Putamen (tissue), 1 donor: Measurements from ENCODE around the gene EIF4B.
A peak's percentile ranks its signal among the peaks of the same experiment; 100 is the strongest.
"Not testable (repeated sequence)": the region's sequence is repeated elsewhere in the genome, so short reads cannot be mapped to it uniquely, and the experiment has no call there.

Experiments
- DNase-seq: peaks from one replicate; pipeline ENCODE4 v3.0.0-alpha.2; 2016; ENCODE audit warnings: low spot score

Gene EIF4B

DNA sequence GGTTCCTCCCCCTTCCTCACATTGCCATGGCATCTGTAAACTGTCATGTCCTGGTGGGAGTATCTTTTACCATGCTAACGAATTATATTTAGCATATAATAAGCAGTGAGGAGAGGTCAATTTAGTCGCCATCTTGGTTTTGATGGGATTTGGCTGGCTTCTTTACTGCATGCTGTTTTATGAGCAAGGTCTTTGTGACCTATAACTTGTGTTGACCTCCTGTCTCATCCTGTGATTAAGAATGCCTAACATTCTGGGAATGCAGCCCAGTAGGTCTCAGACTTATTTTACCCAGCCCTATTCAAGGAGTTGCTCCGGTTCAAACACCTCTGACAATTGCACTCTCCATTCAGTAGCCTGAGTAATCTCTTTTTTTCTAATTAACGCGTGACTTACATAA, 2.1 kb upstream of the EIF4B start:
- DNase-seq: no peak

DNA sequence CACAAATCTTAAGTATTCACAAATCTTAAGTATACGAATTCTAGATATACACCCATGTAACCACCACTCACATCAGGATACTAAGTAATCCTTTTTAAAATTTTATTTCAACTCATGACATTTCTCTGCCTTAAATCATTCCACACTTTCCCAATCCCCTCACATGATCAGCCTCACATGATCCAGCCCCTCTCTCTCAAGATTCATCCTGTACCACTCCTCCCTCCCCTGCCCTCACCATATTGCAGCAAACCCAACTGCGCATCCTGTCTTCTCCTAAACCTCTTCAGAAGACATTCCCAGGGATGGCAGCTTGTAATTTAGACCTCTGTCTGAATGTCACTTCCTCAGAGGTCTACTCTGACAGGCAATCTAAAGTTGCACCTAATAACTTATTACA, 1.7 kb upstream of the EIF4B start:
- DNase-seq: no peak

DNA sequence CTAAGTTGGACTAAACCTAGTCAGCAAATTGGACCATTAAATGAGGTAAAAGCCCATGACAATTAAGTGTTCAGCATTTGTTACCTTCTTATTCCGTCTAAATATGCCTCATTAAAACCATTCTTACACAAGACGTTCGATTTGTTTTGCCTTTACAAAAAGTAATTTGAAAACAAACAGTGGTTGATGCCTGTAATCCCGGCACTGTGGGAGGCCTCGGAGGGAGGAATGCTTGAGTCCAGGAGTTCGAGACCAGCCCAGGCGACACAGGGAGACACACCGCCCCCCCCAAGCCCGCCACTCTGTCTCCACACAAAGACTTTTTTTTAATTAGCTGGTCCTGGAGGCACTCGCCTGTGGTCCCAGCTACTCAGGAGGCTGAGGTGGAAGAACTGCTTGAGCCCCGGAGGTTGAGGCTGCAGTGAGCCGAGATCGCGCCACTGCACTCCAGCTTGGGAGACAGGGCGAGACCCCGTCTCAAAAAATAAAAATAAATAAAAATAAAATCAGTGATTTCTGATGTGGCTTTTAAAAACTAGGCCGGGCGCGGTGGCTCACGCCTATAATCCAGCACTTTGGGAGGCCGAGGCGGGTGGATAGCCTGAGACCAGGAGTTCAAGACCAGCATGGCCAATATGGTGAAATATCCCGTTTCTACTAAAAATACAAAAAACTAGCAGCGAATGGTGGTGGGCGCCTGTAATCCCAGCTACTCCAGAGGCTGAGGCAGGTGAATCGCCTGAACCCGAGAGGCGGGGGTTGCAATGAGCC, 856 bp upstream of the EIF4B start:
- no peak for DNase-seq

DNA sequence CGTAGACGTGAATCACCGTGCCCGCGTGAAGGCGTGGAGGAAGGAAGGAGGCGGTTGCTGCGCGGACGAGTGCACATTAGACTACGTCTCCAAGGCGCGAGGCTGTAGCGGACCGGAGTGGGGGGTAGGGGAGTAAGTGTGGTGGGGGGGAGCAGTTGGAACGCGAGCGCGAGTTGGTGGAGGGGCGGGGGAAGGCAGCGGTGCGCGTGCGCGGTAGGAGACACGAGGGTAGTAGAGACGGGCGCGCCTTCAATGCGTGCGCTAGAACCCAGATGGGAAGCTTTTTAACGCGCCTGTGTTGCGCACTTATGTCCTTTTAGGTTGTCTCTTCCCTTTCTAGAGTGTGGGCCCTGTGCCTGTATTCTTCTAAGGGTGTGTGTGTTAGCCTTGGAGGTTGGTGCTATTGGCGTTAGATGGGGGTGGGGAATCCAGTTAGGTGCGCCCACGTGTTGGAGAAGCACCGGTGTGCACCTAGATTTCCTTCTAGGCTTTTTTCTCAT, 604 bp downstream of the EIF4B start:
- peak; percentile 70 for DNase-seq

DNA sequence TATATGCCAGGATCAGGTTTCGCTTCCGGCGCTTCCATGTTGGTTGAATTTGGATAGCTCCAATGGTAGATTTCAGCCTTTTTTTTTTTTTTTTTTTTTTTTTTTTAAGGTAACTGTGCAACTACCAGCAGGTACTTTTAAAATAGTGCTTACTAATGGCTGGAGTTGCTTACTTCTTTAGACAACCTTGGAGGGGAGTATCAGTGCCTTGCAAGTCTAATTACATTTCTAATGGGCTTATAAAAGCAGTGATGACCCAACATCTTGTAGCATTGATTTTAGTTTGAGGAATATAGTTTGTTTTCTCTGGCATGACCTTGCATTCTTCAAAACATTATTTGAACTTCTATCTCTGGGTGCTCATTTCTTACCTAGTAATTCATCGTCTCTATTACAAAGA, 1.1 kb downstream of the EIF4B start:
- no peak for DNase-seq

DNA sequence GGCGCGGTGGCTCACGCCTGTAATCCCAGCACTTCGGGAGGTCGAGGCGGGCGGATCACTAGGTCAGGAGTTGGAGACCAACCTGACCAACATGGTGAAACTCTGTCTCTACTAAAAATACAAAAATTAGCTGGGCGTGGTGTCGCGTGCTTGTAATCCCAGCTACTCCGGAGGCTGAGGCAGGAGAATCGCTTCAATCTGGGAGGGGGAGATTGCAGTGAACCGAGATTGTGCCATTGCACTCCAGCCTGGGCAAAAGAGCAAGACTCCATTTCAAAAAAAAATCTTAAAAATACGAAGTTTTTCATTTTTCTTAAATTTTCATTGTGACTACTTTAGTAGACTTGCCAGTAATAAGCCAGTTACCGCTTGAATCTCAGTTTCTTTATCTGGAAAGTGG, 2.5 kb downstream of the EIF4B start:
- DNase-seq: not testable (repeated sequence)

DNA sequence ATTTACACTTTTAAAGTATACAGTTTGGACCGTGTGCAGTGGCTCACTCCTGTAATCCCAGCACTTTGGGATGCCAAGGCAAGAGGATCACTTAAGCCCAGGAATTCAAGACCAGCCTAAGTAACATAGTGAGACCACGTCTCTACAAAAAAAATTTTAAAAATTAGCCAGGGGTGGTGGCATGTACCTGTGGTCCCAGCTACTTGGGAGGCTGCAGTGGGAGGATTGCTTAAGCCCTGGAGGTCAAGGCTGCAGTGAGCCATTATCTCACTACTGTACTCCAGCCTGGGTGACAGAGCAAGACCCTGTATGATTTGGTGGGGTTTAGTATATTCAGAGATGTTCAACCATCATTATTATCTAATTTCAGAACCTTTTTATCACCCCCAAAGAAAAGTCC, 4.7 kb downstream of the EIF4B start:
- no peak for DNase-seq

DNA sequence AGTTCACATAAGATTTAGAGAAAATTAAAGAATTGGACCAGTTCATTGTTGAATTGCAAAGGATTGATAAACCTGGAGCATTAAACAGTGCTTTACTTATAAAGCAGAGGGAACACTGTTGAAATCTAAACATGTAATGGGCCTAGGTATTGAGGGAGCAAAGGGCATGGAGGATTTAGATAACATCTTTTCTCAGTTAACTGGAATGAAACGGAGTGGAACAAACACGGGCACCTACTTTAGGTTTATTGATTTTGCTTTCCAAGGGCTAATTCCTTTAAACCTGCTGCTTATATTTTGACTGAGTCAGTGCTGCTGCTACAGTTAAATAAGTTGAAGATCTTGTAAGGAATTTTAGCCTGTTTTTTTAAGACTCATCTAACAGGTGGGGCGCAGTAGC, 5.6 kb downstream of the EIF4B start:
- no peak for DNase-seq

DNA sequence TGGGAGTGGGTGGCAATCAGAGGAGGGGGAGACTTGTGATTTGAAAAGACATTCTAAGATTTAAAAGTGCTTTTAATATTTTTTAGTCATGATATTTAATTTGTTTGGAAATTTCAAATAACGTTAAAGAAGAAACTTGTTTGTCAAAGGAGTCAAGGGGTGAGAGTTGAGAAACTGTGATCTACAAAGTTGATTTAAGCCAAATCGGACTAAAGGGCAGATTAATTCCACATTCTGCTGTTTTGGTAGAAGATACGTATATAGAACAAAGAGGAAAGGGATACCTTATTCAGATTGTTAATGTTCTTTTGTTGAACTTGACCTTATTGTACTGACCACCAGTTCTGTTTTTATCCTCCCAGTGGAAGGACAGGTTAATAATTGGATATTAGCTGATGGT, 6.7 kb downstream of the EIF4B start:
- no peak for DNase-seq

DNA sequence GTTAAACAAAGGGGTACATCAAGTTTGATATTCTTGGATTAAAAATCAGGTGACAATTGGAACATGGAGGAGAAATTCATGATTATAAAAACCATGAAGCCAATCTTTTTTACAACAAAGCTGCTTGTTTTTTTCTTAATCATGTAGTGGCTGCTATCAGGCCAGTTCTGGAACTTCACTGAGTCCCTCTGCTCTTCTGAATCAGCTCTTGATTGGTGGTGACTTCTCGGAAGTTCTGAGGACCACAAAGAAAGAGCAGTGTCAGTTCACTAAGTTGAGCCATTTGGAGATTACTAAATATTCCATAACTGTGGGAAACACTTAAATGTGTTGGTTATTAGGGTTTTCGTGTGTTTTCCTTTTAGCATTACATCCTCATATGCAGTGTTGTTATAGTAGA, 8.5 kb downstream of the EIF4B start:
- DNase-seq: no peak

DNA sequence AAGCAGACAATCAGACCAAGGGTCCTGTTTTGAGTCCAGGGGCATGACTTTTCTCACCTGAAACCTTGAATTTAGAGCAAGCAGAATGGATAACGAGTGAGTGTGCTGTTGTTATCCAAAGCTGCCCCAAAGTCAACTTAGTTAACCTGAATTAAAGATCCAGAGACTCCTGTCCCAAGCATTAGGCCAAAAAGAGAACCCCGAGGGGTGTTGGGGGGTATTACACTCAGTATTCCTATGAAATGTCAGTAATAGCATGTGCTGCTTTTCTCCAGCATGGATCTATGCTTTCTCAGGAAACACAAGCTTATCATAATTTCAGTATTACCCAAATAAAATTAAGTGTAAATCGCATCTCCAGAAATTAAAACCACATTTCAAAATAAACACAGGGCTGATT, 19.0 kb downstream of the EIF4B start:
- DNase-seq: no peak

DNA sequence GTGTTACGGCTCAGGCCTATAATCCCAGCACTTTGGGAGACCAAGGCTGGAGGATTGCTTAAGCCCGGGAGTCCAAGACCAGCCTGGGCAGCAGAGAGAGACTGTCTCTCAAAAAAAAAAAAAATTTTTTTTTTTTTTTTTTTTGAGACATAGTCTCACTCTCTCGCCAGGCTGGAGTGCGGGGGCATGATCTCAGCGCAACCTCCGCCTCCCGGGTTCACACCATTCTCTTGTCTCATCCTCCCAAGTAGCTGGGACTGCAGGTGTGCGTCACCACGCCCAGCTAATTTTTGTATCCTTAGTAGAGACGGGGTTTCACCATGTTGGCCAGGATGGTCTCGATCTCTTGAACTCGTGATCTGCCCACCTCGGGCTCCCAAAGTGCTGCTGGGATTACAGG, 20.8 kb downstream of the EIF4B start:
- not testable (repeated sequence) for DNase-seq

DNA sequence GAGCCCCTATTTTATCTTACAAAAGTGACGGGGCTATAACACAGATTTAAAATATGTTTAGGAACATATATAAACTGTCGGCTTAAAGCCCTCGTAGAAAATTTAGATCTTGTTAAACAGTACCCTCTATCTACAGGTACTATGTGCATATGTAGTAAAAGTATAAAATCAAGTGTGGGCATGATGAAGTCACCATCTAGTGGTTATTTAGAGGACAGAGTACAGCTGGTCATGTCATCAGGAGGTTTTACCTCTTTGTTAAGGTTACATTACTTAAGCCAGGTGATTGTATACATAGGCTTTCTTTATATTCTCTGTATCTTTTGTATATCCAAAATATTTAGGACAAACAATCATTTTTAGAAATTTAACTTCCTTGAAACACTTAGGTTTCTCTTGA, 25.4 kb downstream of the EIF4B start:
- no peak for DNase-seq

DNA sequence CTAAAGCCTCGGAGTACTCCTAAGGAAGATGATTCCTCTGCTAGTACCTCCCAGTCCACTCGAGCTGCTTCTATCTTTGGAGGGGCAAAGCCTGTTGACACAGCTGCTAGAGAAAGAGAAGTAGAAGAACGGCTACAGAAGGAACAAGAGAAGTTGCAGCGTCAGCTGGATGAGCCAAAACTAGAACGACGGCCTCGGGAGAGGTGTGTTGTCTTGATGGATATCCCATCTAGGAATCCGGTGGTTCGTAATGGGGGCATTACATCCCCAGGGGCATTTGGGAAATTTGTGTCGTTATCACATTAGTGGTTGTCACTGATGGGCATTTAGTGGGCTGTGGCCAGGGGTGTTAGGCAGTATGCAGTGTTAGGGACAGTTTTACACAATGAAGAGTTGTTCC, 27.6 kb downstream of the EIF4B start:
- DNase-seq: not testable (repeated sequence)

DNA sequence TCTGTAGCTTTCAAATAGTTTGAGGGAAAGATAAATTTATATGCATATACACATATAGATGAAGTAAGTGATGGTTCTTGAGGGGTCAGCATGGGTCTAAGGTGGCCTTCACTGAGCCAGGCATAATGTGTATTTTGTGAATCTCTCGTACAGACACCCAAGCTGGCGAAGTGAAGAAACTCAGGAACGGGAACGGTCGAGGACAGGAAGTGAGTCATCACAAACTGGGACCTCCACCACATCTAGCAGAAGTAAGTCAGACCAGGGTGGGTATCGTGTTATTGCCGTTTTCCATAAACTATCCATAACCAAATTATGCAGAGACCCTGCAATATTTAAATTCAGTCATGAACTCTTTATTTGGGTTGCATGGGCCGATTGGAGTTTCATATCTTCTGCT, 28.2 kb downstream of the EIF4B start:
- no peak for DNase-seq

DNA sequence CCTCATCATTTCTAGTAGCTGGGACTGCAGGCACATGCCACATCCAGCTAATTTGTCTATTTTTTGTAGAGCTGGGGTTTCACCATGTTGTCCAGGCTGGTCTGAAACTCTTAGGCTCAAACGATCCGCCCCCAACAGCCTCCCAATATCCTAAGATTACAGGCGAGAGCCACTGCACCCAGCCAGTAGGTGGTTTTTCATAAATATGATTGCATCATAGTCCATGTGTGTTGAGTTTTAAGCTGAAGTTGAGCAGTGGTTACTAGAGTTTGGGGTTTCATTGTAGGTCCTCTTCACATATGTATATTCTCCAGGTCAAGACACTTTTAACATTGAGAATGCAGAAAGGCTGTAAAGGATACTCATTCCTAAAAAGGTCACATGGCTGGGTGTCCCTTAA, 30.5 kb downstream of the EIF4B start:
- DNase-seq: no peak

DNA sequence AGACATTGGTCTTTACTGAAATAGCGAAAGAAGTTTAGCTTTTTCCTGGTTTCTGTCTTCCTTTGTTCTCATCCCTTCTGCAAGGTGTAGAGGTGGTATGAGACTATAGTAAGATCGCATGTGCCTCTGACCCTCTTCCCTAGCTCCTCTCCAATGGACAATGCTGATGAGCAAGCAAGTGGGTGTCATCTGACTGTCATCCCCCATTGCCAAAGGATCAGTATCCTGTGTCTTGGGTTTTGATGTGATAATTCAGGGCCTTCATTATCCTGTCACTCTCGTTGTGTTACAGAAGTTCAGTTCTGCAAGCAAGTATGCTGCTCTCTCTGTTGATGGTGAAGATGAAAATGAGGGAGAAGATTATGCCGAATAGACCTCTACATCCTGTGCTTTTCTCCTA, 33.6 kb downstream of the EIF4B start:
- DNase-seq: no peak

DNA sequence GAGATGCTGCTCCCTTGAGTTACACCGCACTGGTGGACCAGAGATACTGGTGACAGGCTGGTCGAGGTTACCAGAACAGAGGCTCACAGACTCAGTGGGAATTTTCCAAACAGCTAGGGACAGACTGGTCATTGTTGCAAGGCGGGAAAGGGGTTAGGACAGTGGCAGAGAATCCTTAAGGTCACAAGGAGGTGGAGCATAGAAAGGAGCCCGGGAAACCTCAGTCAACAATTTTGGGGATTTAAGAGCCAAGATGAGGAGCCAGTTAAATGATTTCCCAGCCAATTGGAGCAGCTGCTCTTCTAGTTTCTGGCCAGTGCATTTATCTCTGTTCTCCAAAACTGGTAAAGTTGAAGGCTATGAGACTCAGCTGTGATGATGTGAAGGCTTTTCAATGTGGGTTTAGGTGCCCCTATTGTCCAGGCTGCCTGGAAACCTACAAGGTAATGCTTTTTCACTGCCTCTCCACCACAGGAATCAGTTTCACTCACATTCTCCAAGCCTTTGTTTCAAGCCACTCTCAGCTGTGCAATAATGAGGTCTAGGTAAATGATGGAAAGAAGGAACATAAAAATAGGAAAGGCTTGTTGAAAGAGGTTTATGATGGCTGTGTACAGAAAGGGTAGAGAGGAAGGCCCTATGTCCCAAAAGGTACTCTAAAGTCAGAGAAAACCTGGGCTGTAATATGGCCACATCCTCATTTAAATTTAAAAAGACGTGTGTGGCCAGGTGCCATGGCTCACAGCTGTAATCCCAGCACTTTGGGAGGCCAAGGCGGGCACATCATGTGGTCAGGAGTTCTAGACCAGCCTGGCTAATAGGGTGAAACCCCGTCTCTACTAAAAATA, 36.6 kb downstream of the EIF4B start:
- no peak for DNase-seq

DNA sequence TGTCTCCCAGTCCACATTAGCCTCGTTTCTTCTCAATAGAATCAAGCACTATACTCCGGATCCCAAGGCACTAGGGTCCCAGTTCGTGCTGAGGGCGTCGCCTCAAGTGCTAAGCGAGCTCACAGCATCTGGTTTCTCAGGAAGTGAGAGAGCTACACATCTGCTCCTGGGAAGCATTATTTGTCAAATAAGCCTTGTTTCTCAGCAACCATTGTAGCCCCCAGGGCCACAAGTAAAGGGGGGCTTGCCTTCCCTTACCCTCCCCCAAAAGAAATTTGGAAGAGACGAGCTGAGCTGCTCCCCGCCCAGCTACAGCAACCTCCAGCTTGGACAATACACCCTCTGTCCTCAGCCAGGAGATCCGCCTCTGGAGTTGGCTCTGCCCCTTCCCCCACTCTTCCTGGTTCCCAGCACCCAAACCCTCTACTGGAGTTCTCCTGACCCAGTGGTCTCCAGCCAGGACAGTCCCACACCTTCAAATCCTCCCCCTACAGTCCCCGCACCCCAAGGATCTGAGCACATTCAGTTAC, 37.9 kb downstream of the EIF4B start:
- peak; percentile 77 for DNase-seq

DNA sequence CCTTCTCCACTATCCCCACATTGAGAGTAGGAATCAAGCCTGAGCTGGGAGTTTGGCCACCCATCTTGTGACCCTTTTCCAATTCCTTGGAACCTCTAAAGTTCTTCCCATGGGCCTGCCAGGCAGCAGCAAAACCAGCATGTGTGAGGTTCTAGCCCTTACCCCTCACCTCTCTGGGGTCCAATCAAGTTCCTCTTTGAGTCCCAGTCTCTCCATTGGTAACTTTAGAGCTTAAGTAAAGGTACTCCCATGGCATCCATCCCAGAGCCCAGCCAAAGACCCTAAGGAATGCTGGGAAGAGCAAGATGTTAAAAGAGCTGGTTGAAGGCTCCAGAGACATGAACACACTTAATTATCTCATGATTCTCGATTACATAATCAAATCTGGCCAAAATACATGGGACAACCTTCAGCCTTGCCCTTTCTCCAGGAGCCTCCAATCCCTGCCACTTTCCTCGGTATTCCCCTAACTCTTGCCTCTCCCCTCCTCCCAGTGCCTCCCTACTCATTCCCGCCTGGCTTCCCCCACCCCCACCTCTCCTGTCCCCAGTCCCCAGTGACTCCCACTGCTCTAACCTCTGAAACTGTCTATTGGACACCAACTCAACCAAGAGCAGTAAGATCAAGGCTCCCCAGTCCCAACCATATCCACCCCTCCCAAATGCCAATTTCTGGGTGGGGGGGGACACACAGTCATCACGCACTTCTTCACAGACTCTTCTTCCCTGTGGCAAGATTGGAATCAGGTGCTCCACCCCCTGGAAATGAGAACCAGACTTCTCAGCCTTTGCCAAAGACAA, 38.8 kb downstream of the EIF4B start:
- no peak for DNase-seq

DNA sequence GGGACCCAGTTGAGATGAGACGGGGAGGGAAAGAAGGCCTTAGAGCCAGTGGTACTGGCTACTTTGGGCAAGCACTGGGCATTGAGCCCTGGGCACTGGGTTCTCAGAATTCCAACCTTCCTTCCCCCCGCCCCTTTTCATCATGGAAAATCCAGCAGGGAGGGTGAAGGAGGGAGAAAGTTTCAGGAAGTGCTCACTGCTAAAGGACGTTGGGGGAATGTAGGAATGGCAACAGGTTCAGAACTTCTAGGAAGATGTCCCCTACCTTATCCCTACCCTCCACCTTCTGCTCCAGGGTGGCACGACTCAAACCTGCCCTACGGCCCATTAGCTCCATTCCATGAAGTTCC, 39.4 kb downstream of the EIF4B start:
- no peak for DNase-seq

DNA sequence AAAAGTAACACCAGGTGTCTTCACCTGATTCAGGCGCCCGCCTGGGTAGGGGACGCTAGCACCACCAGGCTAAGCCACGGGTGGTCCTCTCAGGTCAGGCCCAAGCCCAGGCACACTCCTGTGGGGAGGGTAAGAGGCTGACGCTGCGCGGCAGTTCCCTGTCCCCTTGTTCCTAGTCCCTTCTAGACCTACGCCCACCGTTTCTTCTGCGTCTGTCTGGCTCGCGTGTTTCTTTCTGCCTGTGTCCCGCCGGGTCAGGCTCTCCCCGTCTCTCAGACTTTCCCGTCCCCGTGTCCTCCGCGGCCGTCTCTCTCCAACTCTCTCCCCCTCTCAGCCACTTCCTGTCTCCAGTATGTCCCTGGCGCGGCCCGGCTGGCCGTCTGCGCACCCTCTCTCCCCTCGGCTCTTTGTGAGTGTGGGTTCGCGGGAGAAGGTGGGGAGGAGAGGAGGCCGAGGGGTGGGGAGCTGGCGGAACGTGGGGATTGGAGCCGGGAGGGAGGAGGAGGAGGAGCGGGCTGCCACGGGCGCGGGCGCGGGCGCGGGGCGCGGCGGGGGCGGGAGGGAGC, 40.5 kb downstream of the EIF4B start:
- peak; percentile 91 for DNase-seq
